ENCODE data around the gene IQSEC1.

The IQSEC1 gene

DNA sequence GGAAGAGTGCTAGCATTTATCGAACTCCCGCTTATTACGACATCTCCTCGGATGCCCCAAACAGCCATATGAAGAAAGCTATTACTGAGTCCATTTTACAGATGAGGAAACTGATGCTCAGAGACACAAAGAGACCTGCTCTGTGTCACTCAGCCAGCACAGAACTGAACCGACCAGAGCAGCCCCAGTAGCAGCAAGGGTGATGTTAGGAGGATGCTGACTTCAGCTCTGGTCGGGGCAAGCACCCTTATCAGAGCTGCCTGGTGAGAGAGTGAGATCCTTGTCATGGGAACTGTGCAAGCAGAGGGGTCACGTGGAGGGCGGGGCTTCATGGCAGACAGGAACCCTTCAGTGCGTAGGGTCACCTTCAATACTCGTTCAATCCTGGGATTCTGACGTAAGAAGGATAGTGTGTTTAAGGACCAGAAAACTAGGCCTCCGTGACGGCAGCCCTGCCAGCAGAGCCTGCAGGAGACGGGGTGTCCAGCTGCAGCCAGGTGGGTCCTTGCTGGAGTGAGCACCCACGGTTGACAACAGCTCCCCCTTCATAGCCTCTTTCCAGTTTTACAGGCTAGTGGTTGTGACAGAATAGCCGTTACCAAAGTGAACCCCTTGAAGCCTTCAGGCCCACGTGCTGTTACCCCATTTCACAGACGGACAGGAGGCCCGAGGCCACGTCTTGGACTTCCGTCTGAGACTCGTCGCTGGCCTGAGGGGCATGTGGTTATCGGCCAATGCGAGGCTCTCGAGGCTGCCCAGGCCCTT is 12.0 kb upstream of the IQSEC1 start:
- DNase-seq, result no peak

DNA sequence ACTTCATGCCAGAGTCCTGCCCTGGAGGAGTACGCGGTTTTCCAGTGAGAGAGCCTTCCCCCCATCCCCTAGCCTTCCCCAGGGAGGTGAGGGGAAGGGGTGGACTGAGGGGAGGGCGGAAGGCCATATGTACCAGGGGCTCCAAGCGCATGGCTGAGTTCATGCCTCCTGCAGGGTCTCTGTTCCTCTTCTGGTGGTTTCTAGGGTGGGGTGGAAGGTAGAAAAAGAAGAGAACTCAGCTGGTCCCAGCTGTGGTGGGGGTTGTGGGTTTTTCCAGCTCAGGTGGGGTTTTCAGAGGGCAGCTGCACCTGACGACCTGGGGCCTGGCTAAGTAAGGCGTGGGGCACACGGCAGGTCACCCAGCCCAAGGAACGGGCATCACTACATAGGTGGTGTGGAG is 10.7 kb upstream of the IQSEC1 start:
- DNase-seq, result no peak

DNA sequence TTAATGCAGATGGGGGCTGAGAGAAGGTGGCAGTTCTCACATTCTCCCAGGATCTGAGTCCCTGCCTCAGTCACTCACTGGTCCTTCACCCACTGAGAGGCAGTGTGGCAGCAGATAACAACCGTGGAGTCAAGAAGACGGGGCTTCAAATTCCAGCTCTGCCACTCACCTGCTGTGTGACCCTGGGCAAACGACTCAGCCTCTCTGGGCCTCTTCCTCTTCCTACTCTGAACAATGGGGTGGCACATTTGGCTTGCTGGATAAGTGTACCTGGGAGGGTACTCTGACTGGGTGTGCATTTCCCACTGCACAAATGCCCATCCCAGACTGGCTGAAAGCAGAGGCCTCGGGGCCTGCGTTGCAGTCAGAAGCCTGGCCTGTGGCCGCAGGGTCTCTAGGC is 10.0 kb upstream of the IQSEC1 start:
- no peak for DNase-seq

DNA sequence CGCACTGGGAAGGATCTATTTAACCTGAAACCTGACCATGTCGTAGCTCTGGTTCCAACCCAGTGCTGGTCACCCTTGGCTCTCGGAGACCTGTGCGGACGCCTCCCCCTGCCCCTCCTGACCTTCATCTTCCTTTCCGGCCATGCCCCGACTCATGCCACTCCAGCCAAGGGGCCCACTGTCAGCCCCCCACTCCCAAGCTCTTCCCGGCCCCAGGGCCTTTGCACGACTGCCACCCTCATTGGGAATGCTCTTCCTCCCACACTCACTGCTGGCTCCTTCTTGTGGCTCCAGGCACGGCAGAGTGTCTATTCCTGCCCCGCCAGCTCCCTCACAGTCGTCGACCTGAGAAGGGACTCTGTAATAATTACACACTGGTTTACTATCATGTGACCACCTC is 9.4 kb upstream of the IQSEC1 start:
- DNase-seq, result no peak

DNA sequence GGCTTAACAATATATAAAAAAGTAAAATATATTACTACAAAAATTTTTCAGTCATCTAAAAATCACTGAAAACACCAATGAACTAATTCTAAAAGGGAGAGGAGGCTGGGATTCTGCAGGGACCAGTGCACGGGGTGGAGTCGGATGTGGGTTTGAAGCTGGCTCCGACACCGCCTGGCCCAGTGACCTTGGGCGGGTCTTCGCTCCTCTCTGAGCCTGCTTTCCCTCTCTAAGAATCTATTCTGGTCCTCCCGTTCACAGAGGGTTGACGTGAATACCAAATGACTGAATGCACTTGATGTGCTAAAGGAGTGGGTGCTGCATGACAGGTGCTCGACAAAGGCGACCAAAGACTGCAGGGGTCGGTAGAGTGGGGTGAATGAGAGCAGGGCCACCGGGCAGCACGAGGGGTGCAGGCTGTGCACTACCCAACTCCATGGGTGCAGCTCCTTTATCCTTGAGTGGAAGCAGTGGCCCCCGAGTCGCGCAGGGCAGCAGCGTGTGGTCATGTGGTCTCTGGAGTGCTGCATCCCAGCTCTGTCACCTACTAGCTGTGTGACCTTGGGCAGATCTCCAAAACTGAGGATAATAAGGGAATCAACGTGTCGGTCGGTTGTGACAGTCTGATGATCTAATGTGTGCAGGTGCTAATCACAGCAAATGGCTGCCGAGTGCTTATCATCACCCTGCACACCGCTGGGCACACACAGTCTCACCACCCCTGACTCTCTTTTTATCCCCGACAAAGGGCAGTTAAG is 8.6 kb upstream of the IQSEC1 start:
- no peak for DNase-seq

DNA sequence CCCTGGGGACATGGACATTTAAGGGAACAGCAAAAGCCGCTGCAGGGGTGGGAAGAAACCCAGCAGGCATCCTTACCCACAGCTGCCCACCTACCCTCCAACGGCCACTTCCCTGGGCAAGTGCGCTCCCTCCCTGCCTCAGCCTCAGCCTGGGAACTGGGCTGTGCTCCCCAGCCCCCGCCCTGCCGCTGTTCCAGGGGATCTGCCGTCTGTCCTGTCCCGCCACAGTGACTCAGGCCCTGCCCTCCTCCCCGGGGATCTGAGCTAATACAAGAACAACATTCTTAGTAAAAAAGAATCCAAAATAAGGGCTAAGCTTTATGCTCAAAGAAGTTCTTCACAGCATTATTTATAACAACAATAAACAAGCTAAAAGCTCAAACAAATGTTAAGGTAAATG is 7.4 kb upstream of the IQSEC1 start:
- DNase-seq, result peak in 1 of 14 donors; percentile 14

DNA sequence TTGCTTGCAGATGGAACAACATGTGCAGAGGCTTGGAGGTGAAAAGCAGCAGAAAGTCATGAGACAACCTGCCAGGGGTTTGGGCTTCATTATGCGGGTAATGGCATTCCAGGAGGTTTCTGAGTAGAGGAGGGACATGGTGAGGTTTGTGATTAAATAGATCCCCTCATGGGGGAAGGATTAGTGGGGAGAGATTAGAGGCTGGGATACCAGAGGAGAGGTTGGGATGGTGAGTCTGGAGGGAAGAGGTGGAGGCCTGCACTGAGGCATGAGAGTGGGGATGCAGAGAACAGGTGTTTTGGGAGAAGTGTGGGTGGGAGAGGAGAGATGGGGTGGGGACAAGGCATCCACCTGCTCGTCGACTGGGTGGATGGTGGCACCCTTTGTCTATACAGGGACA is 6.8 kb upstream of the IQSEC1 start:
- no peak for DNase-seq

DNA sequence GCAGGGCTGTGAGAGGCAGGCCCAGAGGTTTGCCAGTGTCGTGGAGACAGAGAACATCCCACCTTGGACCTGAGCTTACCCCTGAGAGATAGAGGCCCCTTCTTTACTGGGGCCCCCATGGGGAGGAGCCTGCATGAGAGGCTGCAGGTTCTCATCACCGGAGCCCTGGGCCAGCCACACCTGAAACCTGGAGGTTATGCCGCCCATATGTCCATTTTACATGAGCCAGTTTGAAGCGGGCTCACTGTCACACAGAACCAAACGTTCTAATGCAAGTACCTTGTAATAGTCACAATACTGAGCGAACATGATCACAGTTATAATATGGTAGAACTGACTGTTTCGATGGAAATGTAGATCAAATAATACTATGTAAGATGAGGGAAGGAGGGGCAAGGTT is 6.3 kb upstream of the IQSEC1 start:
- DNase-seq, result peak in 1 of 14 donors; percentile 79

DNA sequence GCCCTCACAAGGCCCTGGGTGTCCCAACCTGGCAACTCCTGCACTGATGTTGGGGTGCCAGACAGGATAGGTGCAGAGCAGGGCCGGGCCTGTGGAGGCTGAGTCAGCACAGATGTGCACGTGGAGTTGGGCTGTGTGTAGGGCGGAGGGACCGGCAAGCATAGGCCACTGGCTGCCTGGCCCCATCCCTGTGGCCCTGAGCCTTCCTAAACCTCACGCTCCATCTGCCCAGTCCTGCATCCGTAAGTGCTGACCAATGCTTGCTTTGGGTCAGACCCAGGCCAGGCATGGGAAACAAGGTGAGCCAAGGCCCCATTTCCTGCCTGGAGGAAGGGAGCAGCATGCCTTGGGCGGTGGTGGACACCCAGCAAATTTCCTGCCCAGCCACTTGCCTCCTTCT is 5.8 kb upstream of the IQSEC1 start:
- DNase-seq, result peak in 1 of 14 donors; percentile 79

DNA sequence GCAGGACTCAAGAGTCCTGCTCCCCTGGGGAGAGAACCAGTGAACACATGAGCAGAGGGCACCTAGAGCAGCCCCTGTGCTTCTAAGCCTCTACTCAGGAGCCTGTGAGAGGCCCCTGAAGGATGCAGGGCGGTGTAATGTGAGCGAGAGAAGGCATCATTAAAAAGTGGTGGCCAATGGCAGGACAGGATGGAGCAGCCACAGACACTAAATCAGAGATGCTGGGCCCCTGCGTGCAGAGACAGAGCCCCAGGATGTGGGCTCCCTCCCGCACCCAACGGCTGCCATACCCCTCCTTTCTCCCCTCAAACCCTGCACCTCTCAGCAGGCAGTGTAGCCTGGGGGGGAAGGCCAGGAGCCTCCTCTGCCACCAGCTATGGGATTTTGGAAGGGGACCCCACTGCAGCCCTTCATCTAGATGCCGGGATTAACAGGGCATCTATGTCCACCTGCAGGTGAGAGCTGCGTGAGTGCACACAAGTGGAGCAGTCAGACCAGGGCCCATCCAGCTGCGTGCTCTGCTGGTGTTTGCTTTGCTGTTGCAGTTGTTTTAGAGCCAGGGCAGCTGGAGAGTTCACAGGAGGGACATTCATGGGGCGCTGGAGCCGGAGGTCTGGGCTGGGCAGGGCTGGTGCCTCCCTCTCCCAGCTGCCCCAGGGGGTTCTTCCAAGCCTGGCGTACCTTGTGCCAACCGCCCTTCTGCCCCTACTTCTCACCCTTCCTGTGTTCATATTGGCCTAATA is 5.1 kb upstream of the IQSEC1 start:
- peak in 8 of 14 donors; percentile 20 to 71 (median 28) for DNase-seq

DNA sequence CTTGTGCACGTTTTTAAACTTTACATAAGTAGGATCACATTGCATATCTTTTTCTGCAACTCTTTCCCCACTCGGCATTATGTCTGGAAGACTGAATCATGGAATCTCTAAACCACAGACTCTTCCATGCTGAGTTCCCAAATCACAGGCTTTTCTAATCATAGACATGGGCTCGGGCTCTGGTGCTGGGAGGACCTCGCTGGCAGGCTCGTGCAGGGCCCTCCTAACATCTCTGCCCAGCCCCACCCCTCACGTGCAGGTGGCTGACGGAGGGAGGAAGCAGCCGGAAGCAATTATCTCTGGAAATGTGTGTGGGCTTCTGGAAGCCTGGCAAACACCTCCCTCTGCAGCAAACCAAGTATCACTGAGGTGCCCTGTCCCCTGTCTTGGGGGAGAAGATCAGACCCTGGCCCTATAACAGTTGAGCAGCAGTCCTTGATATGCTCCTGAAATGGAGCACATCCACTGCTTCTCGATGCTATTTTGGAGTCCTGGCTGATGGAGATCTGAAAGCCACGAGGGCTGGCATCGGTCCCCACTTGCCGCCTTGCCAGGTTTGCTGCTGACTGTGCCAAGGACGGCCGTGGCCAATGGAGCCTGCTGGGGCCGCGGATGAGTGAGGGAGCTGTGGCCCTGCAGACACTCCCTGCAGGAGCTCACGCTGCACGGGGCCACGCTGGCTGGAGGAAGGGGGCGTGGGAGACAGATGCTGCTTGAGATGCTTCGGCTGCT is 4.4 kb upstream of the IQSEC1 start:
- peak in 13 of 14 donors; percentile 23 to 96 (median 55) for DNase-seq

DNA sequence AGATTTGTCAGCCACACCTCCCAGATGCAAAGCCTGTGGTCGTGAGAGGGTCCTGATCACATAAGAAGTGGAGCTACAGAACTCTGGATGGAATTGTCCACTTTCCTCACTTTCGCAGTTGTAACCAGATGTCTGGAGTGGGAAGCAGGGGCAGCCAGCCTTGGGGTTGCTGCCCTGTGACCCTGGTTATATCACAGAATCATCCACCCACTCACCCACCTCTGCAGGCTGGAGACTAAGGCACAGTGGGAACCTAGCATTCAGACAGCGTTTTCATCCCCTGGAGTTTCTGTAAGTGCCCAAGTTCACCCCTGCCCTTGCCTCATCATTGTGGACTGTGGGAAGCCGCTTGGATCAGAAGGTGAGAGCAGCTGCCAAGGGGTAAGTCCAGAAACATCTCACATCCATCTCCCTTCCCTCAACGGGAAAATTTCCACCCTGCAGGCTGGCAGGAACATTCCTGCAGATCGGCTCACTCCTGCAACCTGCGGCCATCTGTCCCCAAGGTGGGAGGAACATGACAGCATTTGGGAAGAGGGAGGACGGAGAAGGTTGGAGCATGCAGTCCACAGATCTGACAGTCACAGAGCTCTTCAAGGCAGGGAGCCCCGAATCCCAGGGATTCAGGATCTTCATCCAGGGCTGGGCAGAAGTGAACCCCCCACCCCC is 2.9 kb upstream of the IQSEC1 start:
- DNase-seq, result peak in 3 of 14 donors; percentile 33 to 97 (median 39)

DNA sequence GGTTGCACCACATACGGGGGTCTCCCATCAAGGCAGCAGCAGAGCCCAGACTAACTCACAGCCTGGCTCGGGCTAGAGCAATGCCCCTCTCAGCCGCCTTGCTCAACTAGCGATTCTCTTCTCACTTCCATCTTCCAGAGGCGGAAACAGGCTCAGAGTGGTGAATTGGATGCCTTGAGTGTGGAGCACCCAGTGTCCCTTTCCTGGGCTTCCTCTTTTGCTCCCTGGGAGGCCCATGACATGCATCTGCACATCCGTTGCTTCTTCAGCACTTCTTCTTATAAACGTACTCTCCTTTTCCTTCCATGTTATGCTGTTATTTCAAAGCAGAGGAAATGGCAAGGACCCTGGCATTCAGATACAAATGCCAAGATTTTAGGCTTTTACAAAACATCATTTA is 2.1 kb upstream of the IQSEC1 start:
- DNase-seq, result no peak

DNA sequence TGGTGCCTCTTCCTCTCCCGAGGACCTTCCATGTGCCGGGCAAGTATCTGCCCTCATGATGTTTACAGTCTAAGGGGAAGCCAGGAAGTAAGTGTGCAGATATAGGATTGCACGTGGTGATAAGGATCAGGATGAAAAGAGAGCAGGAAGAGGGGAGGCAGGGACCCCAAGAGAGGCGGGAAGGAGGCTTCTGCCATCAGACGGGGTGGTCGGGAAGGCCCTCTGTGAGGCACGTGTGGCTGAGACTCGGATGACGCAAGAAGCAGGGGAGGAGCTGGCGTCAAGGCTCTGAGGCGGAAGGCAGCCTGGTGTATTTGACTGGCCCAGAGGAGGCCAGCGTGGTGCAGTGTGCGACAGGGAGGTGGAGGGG is 762 bp upstream of the IQSEC1 start:
- no peak for DNase-seq

DNA sequence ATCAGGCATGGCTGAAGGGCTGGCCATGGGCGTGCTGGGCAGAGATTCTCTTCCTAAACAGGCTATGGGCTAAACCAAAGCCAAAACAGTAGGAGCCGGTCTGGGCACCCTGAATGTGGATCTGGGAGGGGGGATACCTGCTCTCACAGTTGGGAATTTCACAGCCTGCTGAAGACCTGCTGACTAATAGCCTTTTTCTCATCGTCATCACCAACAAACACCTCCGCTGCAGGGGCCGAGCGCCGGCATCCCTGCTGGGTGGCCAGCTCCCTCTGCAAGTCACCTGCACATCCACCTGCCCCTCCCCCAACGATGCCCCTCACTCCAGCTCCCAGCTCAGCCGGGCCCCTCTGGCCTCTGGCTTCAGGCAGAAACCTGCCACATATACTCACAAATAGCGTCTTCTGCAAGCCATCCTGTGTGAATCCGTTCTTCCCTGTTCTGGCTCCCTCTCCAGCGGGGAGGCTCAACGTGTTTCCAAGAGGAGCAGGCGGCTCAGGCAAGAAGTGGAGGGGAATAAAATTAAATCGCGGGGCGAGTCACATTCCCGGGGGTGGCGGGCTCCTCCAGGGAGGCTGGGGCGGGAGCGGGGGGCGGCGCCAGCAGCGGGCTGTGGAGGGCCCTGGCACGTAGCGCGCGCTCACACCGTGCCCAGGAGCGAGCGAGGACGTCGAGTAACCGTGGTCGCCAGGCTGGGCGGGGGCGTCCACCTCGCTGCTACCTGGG is 466 bp downstream of the IQSEC1 start:
- peak in 5 of 14 donors; percentile 25 to 86 (median 33) for DNase-seq

DNA sequence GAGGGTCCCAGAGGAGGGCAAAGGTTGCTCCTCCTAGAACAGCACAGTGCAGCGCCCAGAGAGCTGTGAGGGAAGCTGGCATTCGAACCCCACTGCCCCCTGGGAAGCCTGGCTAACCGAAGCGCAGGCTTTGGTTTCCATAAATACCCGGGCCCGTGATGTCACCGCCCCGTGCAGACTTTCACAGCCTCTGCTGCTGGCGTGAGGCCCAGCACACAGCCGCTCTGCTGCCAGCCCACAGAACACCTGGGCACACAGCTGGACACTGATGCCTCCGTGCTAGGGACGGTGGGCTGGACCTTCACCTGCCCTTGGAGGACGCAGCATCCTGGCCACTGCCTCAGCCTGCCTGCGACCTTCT is 1.0 kb downstream of the IQSEC1 start:
- peak in 11 of 14 donors; percentile 22 to 79 (median 33) for DNase-seq

DNA sequence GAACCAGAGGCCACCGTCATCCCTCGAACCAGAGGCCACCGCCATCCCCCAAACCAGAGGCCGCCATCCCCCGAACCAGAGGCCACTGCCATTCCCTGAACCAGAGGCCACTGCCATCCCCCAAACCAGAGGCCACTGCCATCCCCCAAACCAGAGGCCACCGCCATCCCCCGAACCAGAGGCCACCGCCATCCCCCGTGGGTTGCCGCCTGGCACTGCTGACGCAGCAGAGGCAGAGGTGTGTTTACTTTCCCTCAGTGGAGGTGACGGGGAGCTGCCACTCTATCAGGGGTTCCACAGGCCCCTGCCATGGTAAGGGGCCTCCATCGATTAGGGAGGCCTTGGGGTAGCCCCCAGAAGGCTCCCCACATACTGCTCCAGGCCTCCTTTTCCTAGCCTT is 1.5 kb downstream of the IQSEC1 start:
- peak in 1 of 14 donors; percentile 44 for DNase-seq

DNA sequence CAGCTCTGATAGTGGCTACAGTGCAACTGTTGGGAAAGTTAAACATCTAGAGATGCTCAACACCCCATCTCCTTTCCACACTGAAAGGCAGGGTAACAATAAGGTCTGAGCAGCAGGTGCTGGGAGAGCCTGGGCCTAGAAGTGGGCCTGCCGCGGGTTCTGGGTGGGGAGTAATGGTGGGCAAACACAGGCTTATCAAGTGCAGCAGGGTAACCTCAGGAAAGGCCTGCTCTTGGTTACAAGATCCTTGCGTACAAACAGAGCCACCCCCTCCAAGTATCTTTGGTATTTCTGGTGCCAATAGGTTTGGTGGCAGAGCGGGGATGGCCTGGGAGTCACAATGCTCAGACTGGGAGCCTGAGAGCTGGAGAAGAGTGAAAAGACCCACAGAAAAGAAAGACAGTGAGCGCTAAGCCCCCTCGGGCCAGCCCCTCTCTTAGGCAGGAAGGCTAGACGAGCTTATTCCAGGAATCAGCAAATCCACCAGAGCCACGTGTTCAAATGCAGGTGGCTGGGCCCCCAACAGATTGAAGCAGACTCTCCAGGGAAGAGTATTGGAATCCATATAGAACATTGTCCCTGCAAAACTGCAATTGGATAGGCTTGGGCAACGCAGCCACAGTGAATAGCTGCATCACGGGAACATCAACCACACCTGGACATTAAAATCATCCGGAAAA is 2.7 kb downstream of the IQSEC1 start:
- DNase-seq, result no peak

DNA sequence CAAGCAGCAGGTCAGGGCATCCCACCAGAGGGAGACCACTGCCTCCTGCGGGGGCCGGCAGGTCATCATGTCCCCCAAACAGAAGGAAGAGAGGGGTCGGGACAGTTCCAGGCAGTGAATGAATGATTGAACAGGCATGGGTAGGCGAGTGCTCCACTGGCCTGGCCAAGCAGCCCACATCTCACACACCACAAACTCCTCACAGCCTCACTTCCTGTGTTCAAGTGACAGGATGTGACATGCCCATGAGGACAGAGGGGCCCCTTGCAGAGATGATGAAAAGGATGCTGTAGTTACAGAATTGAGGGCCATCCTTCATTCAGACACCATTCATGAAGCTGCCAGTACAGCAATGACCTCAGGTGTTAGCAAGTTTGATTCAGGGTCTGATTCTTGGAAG is 3.7 kb downstream of the IQSEC1 start:
- DNase-seq, result no peak

DNA sequence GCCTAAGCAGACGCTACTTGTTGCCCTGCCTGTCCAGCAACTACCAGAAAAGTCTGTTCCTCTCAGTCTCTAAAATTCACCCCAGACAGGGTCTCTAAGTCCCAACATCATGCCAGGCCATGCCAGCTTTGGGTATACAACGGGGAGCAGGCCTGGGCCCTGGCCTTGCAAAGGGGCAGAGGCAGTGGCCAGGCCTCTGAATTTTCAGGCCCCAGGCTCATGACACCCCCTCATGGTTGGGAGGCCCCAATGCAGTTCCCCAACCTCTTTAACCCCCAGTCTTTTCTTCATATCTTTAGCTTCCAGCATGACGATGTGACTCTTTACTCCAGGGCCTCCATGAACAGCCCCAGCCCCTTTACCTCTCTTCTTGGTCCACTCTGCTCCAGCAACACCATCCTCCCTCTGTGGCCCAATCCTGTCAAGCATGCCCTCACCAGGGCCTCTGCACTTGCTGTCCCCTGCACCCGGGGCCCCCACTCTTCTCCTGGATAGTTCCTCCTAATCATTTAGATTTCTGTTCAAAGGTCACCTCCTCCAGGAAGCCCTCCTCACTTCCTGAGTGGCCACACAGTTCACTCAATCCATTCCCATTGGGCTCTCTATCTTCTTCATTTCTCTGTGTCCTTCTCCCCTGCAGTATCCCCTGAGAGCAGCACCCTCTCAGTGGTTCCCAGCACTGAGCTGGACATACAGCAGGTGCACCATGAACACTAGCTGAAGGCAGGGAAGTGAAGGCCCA is 4.8 kb downstream of the IQSEC1 start:
- no peak for DNase-seq

Measured in C1 segment of cervical spinal cord (tissue), 14 donors.